Suprapubic skin (tissue), 4 donors: ENCODE results near the gene UGT1A10. TPM values are rescaled to one million over a fixed set of nuclear protein-coding genes. Genes with fewer than 3 reads are reported as not detected.

Experiments used
- DNase-seq, 2 donors: peaks; one replicate each; pipeline ENCODE4 v3.0.0-alpha.2; 2019; ENCODE audit warnings: low spot score in 2 of 2
- H3K27ac ChIP-seq: fragments of 200-600 bp; sonication (generic); one replicate; pipeline ENCODE4 v1.5.1; 2019
- H3K27me3 ChIP-seq: fragments of 200-600 bp; sonication (generic); one replicate; pipeline ENCODE4 v1.5.1; 2019
- H3K36me3 ChIP-seq: fragments of 200-600 bp; sonication (generic); one replicate; pipeline ENCODE4 v1.5.1; 2019
- H3K4me1 ChIP-seq: fragments of 200-600 bp; sonication (generic); one replicate; pipeline ENCODE4 v1.5.1; 2019
- H3K4me3 ChIP-seq: fragments of 200-600 bp; sonication (generic); one replicate; pipeline ENCODE4 v1.5.1; 2019; ENCODE audit warnings: mild to moderate bottlenecking
- H3K9me3 ChIP-seq: fragments of 200-600 bp; sonication (generic); one replicate; pipeline ENCODE4 v1.5.1; 2019
- CTCF ChIP-seq, 2 donors: fragments of 200-600 bp in 1 of 2; fragments of 450-650 bp in 1 of 2; sonication (generic) in 1 of 2; IDR thresholded peaks; one replicate each; pipeline ENCODE4 v1.5.1; 2016 to 2019; ENCODE audit warnings: antibody characterized with exemption in 2 of 2, mild to moderate bottlenecking in 1 of 2, moderate library complexity in 1 of 2
- EP300 ChIP-seq: sonication (generic); formaldehyde crosslinking; IDR thresholded peaks from one replicate; pipeline ENCODE4 v1.6.1; 2017; ENCODE audit warnings: antibody characterized with exemption
- POLR2A ChIP-seq, 2 donors: fragments of 450-650 bp; IDR thresholded peaks; one replicate each; pipeline ENCODE4 v1.6.1; 2017; ENCODE audit warnings: antibody characterized with exemption in 2 of 2, mild to moderate bottlenecking in 2 of 2, moderate library complexity in 2 of 2
- POLR2AphosphoS5 ChIP-seq, 3 donors: sonication (generic); formaldehyde crosslinking; IDR thresholded peaks; one replicate each; pipeline ENCODE4 v1.6.1; 2017; ENCODE audit warnings: antibody characterized with exemption in 3 of 3
- WGBS: methylation state at CpG from one replicate; pipeline ENCODE4 v1.1.5; 2018; 5-methylcytosine and 5-hydroxymethylcytosine counted together
- total RNA-seq, 4 donors: library from RNA; depleted of rRNA; stranded (reverse); fragments of >200 nt; gene quantifications; one replicate each; pipeline ENCODE4 v1.1.0, GENCODE V29; 2016

UGT1A10 gene
- total RNA-seq, 4 donors from 2014 or later, result not detected

GRCh38 chr2:233705911-233706506 is 69.8 kb downstream of the UGT1A10 start:
- TF ChIP-seq POLR2A (IDR thresholded peaks at IDR 0.05) (no peak), EP300 (no peak), CTCF (IDR thresholded peaks at IDR 0.05) (no peak), POLR2AphosphoS5 (IDR thresholded peaks at IDR 0.05) (no peak)
- Histone ChIP-seq H3K27ac (peak overlapping the region; percentile 60), H3K9me3 (no peaks in the 10 kb centered on the region), H3K4me3 (no peak overlapping the region), H3K27me3 (no peaks in the 10 kb centered on the region), H3K4me1 (peaks cover 28% of the 10 kb centered on the region), H3K36me3 (no peaks in the 10 kb centered on the region)
- WGBS, result 49% methylated on average over 4 of the region's 4 CpGs
- no peak for DNase-seq

- Histone ChIP-seq H3K36me3 (no peaks in the 10 kb centered on the region), H3K27ac (peak overlapping the region; percentile 60), H3K9me3 (no peaks in the 10 kb centered on the region), H3K4me1 (peaks cover 28% of the 10 kb centered on the region), H3K27me3 (no peaks in the 10 kb centered on the region), H3K4me3 (no peak overlapping the region)
- TF ChIP-seq POLR2AphosphoS5 (IDR thresholded peaks at IDR 0.05), result no peak
- no peak for TF ChIP-seq POLR2A (IDR thresholded peaks at IDR 0.05)
- no peak for TF ChIP-seq EP300
- TF ChIP-seq CTCF (IDR thresholded peaks at IDR 0.05), result no peak
- 71% methylated on average over 1 of the region's 1 CpG for WGBS
- DNase-seq, result no peak
Observed at GRCh38 chr2:233706720-233707119, 70.5 kb downstream of the UGT1A10 start.

- no peaks in the 10 kb centered on the region for H3K9me3 ChIP-seq
- H3K4me1 ChIP-seq, result peaks cover 28% of the 10 kb centered on the region
- no peaks in the 10 kb centered on the region for H3K27me3 ChIP-seq
- no peak overlapping the region for H3K27ac ChIP-seq
- TF ChIP-seq CTCF (IDR thresholded peaks at IDR 0.05) (no peak), EP300 (no peak), POLR2A (IDR thresholded peaks at IDR 0.05) (no peak), POLR2AphosphoS5 (IDR thresholded peaks at IDR 0.05) (no peak)
- H3K4me3 ChIP-seq, result no peak overlapping the region
- WGBS, result 59% methylated on average over 10 of the region's 10 CpGs
- H3K36me3 ChIP-seq, result no peaks in the 10 kb centered on the region
- DNase-seq, result no peak
Observed at GRCh38 chr2:233707940-233708644, 71.8 kb downstream of the UGT1A10 start.

- Histone ChIP-seq H3K36me3 (no peaks in the 10 kb centered on the region), H3K9me3 (no peaks in the 10 kb centered on the region), H3K27ac (no peak overlapping the region), H3K27me3 (no peaks in the 10 kb centered on the region), H3K4me3 (no peak overlapping the region), H3K4me1 (peaks cover 28% of the 10 kb centered on the region)
- DNase-seq, result no peak
- WGBS, result 88% methylated on average over 5 of the region's 5 CpGs
- TF ChIP-seq POLR2AphosphoS5 (IDR thresholded peaks at IDR 0.05) (no peak), CTCF (IDR thresholded peaks at IDR 0.05) (no peak), EP300 (no peak), POLR2A (IDR thresholded peaks at IDR 0.05) (no peak)
Observed at GRCh38 chr2:233708942-233709341, 72.7 kb downstream of the UGT1A10 start.

GRCh38 chr2:233711312-233712008 is 75.2 kb downstream of the UGT1A10 start:
- Histone ChIP-seq H3K4me1 (peaks cover 17% of the 10 kb centered on the region), H3K36me3 (no peaks in the 10 kb centered on the region), H3K9me3 (no peaks in the 10 kb centered on the region), H3K4me3 (no peak overlapping the region), H3K27me3 (no peaks in the 10 kb centered on the region), H3K27ac (no peak overlapping the region)
- 44% methylated on average over 11 of the region's 11 CpGs for WGBS
- TF ChIP-seq CTCF (IDR thresholded peaks at IDR 0.05), result peak; percentile 58 to 86
- TF ChIP-seq EP300, result no peak
- DNase-seq, result peak; percentile 73 to 81
